ENCODE data around the gene TRPM5.

DNA sequence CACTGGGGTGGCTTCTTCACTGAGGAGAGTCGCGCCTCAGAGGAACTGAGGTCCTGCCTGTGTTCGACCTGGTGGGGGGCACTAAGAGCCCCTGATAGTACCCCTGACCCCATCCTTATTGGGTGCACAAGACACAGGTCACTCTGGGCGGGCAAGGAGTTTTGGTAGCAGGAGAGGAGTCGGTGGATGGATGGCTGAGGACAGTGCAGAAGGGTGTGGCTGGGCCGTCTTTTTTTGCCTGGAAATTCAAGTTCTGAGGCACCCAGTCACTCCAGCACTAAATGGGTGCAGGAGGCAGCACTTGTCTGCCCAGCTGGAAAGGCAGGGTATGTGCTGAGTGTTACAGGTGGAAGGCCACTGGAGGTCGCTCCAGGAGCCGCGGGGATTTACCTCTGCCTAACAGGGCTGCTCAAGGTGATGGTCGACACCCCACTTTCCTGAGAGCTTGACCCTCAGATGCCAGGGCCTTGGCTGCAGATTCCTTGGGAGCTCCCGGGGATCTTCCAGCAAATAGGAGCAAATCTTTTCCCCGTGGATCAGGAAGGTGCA is 42.8 kb downstream of the TRPM5 start:
- no peak for TF ChIP-seq POLR2A (IDR thresholded peaks at IDR 0.05)
- TF ChIP-seq, protein P1, sequence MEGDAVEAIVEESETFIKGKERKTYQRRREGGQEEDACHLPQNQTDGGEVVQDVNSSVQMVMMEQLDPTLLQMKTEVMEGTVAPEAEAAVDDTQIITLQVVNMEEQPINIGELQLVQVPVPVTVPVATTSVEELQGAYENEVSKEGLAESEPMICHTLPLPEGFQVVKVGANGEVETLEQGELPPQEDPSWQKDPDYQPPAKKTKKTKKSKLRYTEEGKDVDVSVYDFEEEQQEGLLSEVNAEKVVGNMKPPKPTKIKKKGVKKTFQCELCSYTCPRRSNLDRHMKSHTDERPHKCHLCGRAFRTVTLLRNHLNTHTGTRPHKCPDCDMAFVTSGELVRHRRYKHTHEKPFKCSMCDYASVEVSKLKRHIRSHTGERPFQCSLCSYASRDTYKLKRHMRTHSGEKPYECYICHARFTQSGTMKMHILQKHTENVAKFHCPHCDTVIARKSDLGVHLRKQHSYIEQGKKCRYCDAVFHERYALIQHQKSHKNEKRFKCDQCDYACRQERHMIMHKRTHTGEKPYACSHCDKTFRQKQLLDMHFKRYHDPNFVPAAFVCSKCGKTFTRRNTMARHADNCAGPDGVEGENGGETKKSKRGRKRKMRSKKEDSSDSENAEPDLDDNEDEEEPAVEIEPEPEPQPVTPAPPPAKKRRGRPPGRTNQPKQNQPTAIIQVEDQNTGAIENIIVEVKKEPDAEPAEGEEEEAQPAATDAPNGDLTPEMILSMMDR (IDR thresholded peaks at IDR 0.05), result no peak
- TF ChIP-seq POLR2AphosphoS5 (IDR thresholded peaks at IDR 0.05), result no peak

Data from sigmoid colon (tissue), 4 donors.